Right lobe of liver (tissue), 6 donors: Measurements from ENCODE around the gene CHRDL1. TPM values are rescaled to one million over a fixed set of nuclear protein-coding genes. Genes with fewer than 3 reads are reported as not detected.

Experiments used
- ATAC-seq, 4 donors: fragments of 200-7000 bp; cut with Tn5 transposase; one replicate each; pipeline ENCODE4 v1.9.1; 2020; ENCODE audit warnings: mild to moderate bottlenecking in 4 of 4, moderate library complexity in 4 of 4
- DNase-seq, 3 donors: peaks; one replicate each; pipeline ENCODE4 v3.0.0-alpha.2; 2020
- H3K27ac ChIP-seq, 3 donors: fragments of 200-600 bp; one replicate each; pipeline ENCODE4 v1.8.0; 2022
- H3K27me3 ChIP-seq, 2 donors: fragments of 200-600 bp; one replicate each; pipeline ENCODE4 v1.8.0; 2022
- H3K36me3 ChIP-seq, 4 donors: fragments of 200-600 bp; sonication (generic) in 1 of 4; one replicate each; pipeline versions ENCODE4 v1.5.1 to v1.8.0; 2017 to 2022; ENCODE audit warnings: control low read depth in 1 of 4
- H3K4me1 ChIP-seq, 4 donors: fragments of 200-600 bp; sonication (generic) in 1 of 4; one replicate each; pipeline versions ENCODE4 v1.5.1 to v1.8.0; 2017 to 2022; ENCODE audit warnings: control low read depth in 1 of 4
- H3K4me3 ChIP-seq, 3 donors: fragments of 200-600 bp; one replicate each; pipeline ENCODE4 v1.8.0; 2022
- H3K9me3 ChIP-seq, 4 donors: fragments of 200-600 bp; sonication (generic) in 1 of 4; one replicate each; pipeline versions ENCODE4 v1.5.1 to v1.8.0; 2017 to 2022; ENCODE audit warnings: control low read depth in 1 of 4
- POLR2A ChIP-seq: fragments of 450-650 bp; IDR thresholded peaks from one replicate; pipeline ENCODE4 v1.6.1; 2017; ENCODE audit warnings: antibody characterized with exemption, mild to moderate bottlenecking
- WGBS: methylation state at CpG from one replicate; pipeline ENCODE4 v1.1.6; 2018; ENCODE audit warnings: low coverage, low lambda C conversion rate; ENCODE audit not compliant: insufficient coverage; ENCODE audit errors: missing lambda C conversion rate; 5-methylcytosine and 5-hydroxymethylcytosine counted together
- intact Hi-C, 2 donors: fragments of 100-400 bp; cut with DNase I; formaldehyde crosslinking; loops; one replicate each; pipeline versions ENCODE4 v1.11.2 to v1.14.1; 2022
- total RNA-seq, 6 experiments: library from RNA; depleted of rRNA in 2 of 6; stranded (reverse); fragments of >200 nt in 2 of 6; fragmentation: NEBNext Ultra II Directional in 3 of 6; extraction: Animal tissue kit (Norgen Biotek cat#: 25700) in 3 of 6; gene quantifications; one replicate each; pipeline versions ENCODE4 v1.1.0 to v1.2.4, GENCODE V29; 2016 to 2023
- TF ChIP-seq, protein P1 (sequence below), 4 donors: fragments of 200-600 bp in 3 of 4; fragments of 450-650 bp in 1 of 4; IDR thresholded peaks; one replicate each; pipeline versions ENCODE4 v1.5.1 to v1.8.0; 2016 to 2022; ENCODE audit warnings: antibody characterized with exemption in 4 of 4, mild to moderate bottlenecking in 2 of 4
- donor health status: DM: no; HTN: yes; CAD: no.
- donor health status: DM: no; HTN: no; CAD: no.
- donor health status: DM: no; HTN: no; CAD: no.
- donor health status: DM: no; HTN: yes; CAD: no.
- donor health status: DM: no; HTN: yes; CAD: no.

The CHRDL1 gene
- total RNA-seq, 6 experiments from 2014 or later, result 0.05 to 0.56 (median 0.21) TPM

DNA sequence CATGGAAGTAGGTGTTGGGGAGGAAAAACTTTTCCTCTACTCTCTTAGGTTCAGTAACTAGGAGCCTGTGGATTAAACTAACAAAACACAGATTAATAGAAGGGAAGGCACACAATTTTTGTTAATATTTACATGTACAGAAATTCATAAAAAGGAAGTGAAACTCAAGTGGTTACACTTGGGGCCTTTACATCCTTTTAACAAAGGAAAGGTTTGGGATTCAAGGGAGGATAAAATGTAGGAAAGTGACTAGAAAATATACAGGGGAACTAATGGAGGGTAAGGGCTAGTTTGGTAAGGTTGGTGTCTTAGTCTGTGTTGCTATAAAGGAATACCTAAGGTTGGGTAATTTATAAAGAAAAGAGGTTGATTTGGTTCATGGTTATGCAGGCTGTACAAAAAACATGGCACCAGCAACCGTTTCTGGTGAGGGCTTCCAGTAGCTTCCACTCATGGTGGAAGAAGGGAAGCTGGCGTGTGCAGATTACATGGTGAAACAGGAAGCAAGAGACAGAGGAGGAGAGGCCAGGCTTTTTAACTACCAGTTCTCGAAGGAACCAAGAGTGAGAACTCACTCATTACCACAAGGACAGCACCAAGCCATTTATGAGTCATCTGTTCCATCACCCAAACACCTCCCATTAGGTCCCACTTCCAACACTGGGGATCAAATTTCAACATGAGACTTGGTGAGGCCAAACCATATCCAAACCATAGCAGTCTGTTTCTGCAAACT is 124.4 kb downstream of the CHRDL1 start:
- intact Hi-C loops, result no loop called here
- peaks cover 0 to 6% (median 0%) of the 10 kb centered on the region in 4 donors for H3K4me1 ChIP-seq
- no peaks in the 10 kb centered on the region for H3K27me3 ChIP-seq
- H3K9me3 ChIP-seq, result no peaks in the 10 kb centered on the region
- ATAC-seq (no peak), DNase-seq (no peak)
- no peak overlapping the region for H3K27ac ChIP-seq
- no peaks in the 10 kb centered on the region for H3K36me3 ChIP-seq
- 35% methylated on average over 3 of the region's 3 CpGs for WGBS
- H3K4me3 ChIP-seq, result no peak overlapping the region
- TF ChIP-seq, protein P1, sequence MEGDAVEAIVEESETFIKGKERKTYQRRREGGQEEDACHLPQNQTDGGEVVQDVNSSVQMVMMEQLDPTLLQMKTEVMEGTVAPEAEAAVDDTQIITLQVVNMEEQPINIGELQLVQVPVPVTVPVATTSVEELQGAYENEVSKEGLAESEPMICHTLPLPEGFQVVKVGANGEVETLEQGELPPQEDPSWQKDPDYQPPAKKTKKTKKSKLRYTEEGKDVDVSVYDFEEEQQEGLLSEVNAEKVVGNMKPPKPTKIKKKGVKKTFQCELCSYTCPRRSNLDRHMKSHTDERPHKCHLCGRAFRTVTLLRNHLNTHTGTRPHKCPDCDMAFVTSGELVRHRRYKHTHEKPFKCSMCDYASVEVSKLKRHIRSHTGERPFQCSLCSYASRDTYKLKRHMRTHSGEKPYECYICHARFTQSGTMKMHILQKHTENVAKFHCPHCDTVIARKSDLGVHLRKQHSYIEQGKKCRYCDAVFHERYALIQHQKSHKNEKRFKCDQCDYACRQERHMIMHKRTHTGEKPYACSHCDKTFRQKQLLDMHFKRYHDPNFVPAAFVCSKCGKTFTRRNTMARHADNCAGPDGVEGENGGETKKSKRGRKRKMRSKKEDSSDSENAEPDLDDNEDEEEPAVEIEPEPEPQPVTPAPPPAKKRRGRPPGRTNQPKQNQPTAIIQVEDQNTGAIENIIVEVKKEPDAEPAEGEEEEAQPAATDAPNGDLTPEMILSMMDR (IDR thresholded peaks at IDR 0.05), result no peak
- no peak for TF ChIP-seq POLR2A

DNA sequence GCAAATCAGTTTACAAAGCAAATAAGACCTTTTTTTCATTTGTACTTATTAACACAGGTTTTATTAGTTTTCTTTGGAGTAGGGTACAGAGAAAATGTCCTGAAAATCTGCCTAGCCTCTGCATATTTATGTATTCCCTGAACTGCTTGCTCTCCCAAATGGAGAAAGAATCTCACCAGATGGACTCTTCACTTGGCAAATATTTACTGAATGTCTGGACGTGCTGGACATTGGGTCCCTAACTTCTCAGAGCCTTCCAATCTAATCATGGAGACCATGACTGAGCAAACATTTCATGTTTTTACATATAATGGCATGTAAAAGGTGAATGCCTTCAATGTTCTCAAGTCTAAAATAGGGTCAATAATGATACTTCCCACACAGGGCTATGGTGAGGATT is 126.0 kb downstream of the CHRDL1 start:
- peak; percentile 42 to 75 (median 65) for ATAC-seq
- Histone ChIP-seq H3K27ac (no peak overlapping the region), H3K36me3 (no peaks in the 10 kb centered on the region), H3K27me3 (no peaks in the 10 kb centered on the region), H3K4me3 (no peak overlapping the region), H3K4me1 (peaks cover 0 to 6% (median 0%) of the 10 kb centered on the region in 4 donors), H3K9me3 (no peaks in the 10 kb centered on the region)
- no peak for TF ChIP-seq POLR2A
- TF ChIP-seq, protein P1 (IDR thresholded peaks at IDR 0.05), result no peak
- intact Hi-C loops, result loop anchor here in 1 of 2 donors (10.0 kb wide), 1 partner anchor 215 kb away; no protein-coding TSS in a partner anchor
- WGBS, result 0% methylated on average over 1 of the region's 1 CpG
- DNase-seq, result no peak

DNA sequence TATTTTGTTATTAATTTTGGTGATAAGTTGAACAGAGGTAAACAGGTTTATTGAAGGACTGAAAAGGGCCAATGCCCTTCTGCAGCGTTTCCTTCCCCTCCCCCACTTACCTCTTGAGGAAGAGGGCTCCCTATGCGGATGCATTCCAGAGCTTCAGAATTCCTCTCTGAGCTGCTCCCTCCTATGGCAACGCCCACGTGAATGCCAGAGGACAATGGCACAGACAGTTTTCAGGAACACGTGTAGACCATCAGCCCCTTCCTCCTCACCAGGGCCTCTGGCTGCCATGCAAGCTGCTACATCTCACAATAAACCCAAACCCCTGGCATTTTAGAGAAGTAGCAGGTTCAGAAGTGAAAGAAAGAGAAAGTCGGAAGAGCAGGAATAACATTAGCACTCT is 127.9 kb downstream of the CHRDL1 start:
- H3K9me3 ChIP-seq, result no peaks in the 10 kb centered on the region
- 20% methylated on average over 2 of the region's 6 CpGs for WGBS
- H3K36me3 ChIP-seq, result no peaks in the 10 kb centered on the region
- no peaks in the 10 kb centered on the region for H3K27me3 ChIP-seq
- TF ChIP-seq, protein P1 (IDR thresholded peaks at IDR 0.05), result no peak
- TF ChIP-seq POLR2A, result no peak
- H3K4me3 ChIP-seq, result no peak overlapping the region
- DNase-seq (no peak), ATAC-seq (no peak)
- H3K27ac ChIP-seq, result no peak overlapping the region
- intact Hi-C loops, result loop anchor here in 1 of 2 donors (10.0 kb wide), 1 partner anchor 213 kb away; no protein-coding TSS in a partner anchor
- peaks cover 0 to 6% (median 0%) of the 10 kb centered on the region in 4 donors for H3K4me1 ChIP-seq

DNA sequence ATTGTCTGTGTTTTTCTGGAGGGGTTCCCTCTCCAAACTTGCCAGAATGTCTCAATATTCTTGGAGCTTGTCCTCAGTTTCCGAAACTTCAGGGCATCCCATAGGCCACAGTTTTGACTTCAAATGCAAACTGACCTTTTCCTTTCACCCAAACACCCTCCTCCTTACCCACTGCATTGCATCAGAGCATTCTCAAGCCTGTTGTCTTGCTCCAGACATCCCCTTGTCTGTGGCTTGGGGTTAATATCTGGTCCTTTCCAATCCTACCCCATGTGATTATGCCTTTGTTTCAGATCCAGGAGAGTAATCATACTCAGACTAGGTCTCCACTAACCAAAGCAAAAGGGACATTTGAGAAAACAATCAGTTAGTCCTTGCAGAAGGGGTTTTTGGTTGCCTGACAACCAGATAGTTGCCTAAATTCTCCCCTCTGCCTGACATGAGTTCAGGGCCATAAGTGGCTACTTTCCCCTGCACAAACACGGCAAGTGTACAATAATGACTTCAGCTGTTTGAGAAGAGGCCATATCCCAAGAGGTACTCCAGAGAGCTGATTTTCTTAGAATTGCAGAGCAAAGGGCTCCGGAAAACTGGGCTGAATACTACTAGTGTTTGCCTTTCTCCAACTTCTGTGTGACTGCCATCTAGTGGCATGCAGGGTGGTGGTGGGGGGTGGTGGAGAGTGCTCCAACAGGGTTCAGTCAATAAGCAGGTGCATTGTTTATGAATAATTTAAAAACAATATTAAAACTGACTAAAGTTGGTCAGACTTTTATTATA is 130.2 kb downstream of the CHRDL1 start:
- H3K27me3 ChIP-seq, result no peaks in the 10 kb centered on the region
- peak; percentile 87 to 95 (median 94) for ATAC-seq
- intact Hi-C loops, result loop anchor here in 1 of 2 donors (10.0 kb wide), 1 partner anchor 211 kb away; no protein-coding TSS in a partner anchor
- peaks cover 0 to 6% (median 0%) of the 10 kb centered on the region in 4 donors for H3K4me1 ChIP-seq
- H3K36me3 ChIP-seq, result no peaks in the 10 kb centered on the region
- no peak overlapping the region for H3K4me3 ChIP-seq
- peak; percentile 43 to 61 (median 47) for DNase-seq
- no peaks in the 10 kb centered on the region for H3K9me3 ChIP-seq
- no peak overlapping the region for H3K27ac ChIP-seq
- TF ChIP-seq, protein P1 (IDR thresholded peaks at IDR 0.05), result peak; percentile 48 to 75 (median 64)
- TF ChIP-seq POLR2A, result no peak
- WGBS, result 23% methylated on average over 3 of the region's 3 CpGs
